Renal cortex interstitium (tissue), 11 donors: ENCODE data around the gene CDC37. TPM values are rescaled to one million over a fixed set of nuclear protein-coding genes. Genes with fewer than 3 reads are reported as not detected.
"Not testable (repeated sequence)": the region's sequence is repeated elsewhere in the genome, so short reads cannot be mapped to it uniquely, and the experiment has no call there.

Experiments used
- DNase-seq, 11 donors: peaks; one replicate each; pipeline ENCODE4 v3.0.0-alpha.2; 2013; ENCODE audit warnings: low read depth in 9 of 11, low spot score in 4 of 11; ENCODE audit errors: extremely low read depth in 1 of 11
- polyA plus RNA-seq, 3 donors: library from polyadenylated mRNA; unstranded; fragments of 120-200 nt; gene quantifications; one replicate each; pipeline ENCODE4 v1.2.1, GENCODE V29; 2013; ENCODE audit not compliant: insufficient read length in 3 of 3

CDC37 gene
- polyA plus RNA-seq, 3 donors: 132 to 185 (median 178) TPM

DNA sequence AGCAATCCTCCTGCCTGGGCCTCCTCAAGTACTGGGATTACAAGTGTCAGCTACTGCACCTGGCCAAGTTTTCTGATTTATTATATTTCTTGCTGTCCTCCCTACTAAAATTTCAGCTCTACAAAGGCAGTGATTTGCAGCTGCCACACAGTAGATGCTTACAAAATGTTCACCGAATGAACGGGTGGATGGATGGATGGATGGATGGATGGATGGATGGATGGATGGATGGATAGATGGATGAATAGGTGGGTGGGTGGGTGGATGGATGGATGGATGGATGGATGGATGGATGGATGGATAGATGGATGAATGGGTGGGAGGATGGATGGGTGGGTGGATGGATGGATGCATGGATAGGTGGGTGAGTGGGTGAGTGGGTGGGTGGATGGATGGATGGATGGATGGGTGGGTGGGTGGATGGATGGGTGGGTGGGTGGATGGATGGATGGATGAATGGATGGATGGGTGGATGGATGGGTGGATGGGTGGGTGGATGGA lies 26.2 kb downstream of the CDC37 start:
- DNase-seq: not testable (repeated sequence)

DNA sequence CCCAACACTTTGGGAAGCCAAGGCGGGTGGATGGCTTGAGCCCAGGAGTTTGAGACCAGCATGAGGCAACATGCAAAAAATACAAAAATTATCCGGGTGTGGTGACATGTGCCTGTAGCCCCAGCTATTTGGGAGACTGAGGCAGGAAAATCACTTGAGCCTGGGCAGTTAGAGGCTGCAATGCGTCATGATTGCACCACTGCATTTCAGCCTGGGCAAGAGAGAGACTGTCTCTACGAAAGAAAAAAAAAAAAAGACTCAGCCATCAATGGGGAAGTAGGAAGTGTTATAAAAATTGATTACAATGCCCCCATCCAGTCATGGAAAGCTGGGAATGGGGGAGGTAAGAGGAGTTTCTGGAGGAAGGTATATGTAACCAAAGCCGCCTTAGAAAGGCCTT lies 28.4 kb downstream of the CDC37 start:
- no peak for DNase-seq

DNA sequence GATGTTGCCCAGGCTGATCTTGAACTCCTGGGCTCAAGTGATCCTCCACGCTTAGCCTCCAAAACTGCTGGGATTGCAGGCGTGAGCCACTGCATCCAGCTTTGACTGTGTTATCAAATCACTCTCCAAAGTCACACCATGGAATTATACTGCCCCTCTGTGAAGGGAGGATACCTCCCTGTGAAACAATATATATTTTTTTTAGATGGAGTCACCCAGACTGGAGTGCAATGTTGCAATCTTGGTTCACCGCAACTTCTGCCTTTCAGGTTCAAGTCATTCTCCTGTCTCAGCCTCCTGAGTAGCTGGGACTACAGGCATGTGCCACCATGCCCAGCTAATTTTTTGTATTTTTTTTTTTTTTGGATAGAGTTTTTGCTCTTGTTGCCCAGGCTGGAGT lies 30.7 kb downstream of the CDC37 start:
- no peak for DNase-seq

DNA sequence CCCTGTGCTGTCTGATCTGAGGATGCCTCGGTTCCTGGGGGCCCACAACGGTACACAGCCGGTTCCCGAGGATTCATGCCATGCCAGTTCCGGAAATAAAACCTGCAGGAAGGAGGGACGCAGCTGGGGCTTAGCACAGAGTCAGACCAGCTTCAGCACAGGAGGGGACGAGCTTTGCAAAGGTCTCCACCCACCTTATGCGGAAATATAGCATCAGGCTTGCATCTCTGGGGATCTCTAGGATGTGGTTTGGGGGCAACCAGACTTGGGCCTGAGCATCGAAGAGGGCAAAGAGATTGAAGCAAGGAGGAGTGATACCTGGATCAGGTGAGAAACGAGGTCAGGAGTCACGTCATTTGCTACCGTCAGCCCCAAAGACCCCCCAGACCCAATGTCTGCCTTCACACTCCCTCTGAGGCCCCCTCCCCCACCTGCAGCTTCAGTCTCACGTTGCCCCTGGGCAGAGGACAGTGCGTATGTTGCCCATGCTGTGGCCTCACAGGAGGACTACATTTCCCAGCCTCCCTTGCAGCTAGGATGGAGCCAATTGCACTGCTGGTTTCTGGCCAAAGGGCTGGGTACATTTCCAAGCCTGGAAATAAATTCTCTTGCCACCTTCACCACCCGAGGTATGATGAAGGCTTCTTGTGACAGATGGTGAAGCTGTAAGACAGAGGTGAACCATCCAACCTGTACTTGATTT lies 35.1 kb downstream of the CDC37 start:
- DNase-seq: no peak

DNA sequence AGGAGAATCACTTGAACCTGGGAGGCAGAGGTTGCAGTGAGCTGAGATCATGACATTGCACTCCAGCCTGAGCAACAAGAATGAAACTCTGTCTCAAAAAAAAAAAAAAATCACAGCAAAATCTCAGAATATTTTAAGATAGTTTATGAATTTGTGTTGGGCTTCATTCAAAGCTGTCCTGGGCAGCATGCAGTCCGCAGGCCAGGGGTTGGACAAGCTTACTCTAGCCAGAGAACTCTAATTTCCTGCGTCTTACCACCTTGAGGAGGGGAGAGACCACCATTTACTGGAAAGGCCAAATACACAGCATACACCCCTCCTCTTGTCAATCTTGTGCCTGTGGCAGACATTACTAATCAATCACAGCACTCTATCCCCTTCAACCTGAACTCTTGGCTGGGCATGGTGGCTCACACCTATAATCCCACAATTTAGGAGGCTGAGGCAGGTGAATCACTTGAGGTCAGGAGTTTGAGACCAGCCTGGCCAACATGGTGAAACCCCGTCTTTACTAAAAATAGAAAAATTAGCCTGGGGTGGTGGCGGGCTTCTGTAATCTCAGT lies 36.3 kb downstream of the CDC37 start:
- not testable (repeated sequence) for DNase-seq

DNA sequence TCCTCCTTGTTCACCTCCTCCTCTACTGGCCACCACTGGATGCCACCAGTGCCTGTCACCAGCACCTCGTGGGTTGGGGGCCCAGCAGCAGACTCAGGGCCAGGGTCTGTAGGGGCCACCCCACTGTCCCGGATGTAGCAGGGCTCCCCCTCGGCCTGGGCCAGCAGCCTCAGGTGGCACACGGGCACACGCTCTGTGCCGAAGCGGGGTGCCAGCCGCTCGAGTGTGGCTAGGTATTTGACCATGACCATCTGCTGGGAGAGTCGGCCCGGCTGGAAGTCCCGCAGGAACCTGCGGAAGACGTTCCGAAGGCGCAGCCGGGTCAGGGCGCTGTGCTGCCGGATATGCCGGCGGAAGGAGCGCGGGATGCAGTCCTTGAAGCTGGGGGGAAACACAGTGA lies 37.8 kb downstream of the CDC37 start:
- DNase-seq: no peak

DNA sequence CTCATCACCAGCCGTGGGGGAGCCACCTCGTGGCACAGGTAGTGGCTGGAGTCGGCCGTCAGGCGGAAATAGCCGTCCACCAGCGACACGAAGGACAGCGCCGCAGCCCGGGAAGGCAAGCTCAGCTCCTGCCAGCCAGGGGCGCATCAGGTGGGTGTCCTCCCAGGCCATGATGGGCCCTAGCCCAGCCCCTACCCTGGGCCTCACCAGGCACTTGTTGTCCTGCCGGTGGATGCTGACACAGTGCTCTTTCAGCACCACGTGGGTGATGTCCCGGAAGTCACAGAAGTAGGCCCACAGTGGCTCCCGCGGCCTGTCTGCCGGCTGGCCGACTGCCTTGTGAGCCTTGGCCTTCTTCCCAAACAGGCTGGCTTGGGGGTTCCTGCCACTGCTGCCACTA lies 38.7 kb downstream of the CDC37 start:
- no peak for DNase-seq

DNA sequence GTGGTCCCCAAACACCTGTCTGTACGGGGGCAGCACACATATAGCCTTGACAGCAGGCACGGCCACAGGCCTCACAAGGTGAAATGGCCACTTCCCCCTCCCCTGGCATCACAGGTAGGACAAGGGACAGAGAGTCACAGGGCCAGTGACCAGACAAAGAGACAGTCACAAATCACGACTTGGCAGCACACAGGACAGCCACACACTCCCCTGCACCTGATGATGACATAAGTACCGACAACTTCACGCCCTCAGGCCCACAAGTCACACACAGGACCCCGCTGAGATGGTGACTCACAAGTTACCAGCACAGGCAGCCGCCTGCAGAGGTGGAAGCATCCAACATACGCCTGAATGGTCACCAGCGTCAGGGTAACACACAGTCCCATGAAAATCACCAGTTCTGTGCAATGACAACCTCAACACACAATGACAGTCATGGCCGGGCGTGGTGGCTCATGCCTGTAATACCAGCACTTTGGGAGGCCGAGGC lies 39.5 kb downstream of the CDC37 start:
- no peak for DNase-seq

DNA sequence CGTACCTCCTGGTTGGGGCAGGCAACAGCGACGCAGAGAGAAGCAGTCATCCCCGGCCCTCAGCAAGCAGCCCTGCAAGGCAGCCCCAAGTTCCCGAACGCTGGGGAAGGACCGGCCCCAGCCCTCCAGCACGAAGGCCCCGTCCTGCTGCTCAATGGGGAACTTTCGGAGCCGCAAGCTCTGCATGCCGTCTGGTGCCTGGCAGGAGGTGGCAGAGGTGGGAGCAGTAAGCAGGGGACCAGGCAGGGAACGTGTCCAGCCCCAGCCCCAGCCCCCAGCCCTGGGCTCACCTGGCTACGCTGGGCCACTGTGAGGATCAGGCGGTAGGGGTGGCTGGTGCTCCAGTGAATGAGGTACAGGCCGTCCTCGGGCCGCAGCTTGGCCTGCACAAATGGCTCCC lies 41.1 kb downstream of the CDC37 start:
- DNase-seq: no peak

DNA sequence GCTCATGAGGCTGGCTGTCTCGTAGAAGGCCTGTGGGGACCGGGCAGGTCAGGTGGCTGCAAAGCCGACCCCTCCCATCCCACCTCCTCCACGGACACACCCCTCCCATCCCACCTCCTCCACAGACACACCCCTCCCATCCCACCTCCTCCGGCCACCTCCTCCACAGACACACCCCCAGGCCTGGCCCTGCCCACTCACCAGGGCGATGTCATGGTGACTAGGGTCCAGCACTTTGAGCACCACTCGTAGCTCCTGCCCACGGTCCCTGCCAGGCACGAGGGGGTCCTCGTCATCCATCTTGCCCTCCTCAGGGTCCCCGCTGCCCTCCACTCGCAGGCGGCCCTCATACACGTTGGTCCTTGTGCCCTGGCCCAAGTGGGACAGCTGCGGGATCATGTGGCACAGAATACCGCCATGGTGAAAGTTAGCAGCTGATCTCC lies 41.8 kb downstream of the CDC37 start:
- DNase-seq: no peak

DNA sequence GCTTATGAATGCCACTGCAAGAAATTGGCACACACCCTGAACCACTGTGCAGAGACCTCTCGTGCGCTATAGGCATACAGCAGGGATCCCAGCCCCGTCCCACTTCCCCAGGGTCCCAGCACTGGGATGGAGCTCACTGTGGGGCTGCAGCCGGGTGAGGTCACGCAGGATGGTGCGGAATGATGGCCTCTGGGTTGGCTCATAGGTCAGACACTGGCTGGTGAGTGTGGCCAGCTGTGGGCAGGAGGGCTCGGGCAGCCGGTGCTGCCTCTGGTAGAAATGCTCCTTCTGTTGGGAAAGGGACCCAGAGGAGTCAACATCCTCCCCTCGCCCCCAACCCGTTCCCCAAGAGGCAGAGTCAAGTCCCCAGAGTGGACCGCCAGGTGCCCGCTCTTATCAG lies 46.9 kb downstream of the CDC37 start:
- no peak for DNase-seq

DNA sequence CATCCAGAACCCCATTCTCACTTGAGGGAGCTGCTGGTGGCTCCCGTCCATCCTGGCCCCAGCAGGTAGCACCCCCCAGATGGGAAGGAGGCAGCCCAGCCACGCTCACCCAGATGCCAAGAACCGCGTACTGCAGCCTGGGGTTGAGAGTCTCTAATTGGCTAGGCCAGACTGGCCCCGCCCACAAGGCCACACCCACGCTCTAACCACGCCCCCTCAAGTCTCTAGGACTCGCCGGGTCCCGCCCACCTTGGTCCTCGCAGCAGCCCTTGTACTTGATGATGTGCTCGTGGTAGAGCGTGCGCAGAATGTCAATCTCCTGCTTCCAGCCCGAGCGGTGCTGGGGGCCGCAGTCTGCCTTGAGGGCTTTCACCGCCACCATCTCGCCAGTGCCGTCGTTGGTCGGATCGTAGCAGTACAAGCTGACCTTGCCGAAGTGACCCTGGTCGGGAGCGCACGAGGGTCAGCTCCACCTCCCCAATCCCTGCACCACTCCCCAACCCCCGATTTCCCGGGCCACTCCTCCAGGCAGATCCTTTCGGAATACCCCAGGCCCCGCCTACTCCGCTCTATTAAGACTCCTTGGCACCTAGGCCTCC lies 49.5 kb downstream of the CDC37 start:
- peak in 3 of 11 donors; percentile 41 to 65 (median 56) for DNase-seq

DNA sequence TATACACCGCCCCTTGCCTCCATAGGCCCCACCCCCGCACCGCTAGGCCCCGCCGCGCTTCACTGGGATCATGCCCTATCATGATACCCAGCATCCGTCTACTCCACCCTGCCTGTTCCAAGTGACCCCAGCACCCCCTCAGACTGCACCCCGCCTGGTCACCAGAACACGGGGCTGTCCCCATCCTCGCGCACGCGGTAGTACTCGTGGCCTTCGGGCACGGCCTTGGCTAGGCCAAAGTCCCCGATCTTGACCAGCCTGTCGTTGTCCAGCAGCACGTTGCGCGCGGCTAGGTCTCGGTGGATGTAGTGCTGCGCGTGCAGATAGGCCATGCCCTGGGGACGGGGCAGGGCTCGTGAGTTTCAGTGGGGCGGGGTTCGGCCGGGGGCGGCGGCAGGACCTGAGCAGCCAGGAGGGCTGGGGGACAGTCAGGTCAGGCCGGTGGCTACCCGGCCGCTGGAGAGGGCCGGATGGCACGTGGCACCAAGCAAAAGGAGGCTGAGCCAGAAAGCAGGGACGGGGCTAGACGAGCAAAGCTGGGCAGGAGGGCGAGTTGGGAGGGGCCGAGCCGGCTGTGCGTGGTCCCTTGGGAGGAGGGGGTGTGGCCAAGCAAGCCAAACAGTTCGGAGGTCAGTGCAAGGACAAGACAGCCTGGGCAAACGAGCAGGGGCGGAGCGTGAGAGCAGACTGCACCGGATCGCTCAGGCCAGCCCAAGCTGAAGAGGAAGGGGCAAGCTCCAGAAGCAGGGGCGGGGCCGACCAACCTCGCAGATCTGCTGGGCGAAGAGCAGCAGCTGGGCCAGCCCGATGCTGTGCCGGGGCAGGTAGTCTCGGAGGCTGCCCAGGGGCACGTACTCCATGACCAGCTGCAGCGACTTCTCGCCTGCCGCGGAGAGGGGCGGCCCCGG lies 50.3 kb downstream of the CDC37 start:
- DNase-seq: peak in 6 of 11 donors; percentile 54 to 80 (median 72)

DNA sequence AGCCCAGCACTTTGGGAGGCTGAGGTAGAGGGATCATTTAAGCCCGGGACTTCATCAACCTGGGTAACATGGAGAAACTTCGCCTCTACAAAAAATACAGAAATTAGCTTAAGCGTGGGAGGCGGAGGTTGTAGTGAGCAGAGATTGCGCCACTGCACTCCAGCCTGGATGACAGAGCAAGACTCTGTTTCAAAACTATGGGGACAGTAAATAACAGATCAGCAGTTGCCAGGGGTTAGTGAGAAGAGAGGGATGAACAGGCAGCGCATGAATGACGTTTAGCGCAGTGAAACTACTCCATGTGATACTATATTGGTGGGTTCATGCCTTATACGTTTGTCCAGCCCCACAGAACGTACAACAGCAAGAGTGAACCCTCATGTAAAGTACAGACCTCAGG lies 56.8 kb downstream of the CDC37 start:
- DNase-seq: no peak

DNA sequence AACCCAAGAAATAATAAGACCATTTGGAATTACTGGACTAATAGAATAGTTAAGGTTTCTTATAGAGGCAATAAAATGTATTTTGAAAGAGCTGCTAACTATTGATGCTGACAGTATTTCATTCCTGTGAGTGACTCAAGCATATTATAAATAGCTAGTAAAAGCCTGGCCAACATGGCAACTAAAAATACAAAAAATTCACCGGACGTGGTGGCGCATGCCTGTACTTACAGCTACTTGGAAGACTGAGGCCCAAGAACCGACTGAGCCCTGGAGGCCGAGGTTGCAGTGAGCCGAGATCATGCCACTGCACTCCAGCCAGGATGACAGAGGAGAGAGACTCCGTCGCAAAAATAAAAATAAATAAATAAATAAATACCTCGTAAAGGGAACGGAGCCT lies 58.6 kb downstream of the CDC37 start:
- DNase-seq: no peak

DNA sequence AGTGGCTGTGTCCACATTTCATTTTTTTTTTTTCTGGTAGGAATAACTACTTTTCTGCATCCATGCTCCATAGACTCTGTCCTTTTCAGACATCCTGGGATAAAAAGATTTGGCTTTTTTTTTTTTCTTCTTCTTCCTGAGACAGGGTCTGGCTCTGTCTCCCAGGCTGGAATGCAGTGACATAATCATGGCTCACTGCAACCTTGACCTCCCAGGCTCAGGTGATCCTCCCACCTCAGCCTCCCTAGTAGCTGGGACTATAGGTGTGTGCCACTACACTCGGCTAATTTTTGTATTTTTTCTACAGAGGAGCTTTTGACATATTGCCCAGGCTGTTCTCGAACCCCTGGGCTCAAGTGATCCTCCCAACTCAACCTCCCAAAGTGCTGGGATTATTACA lies 59.8 kb downstream of the CDC37 start:
- DNase-seq: no peak
